ENCODE measurements around the gene MPV17.
"Not testable (repeated sequence)": the region's sequence is repeated elsewhere in the genome, so short reads cannot be mapped to it uniquely, and the experiment has no call there.

Gene MPV17

GRCh38 chr2:27323596-27324285 lies 844 bp upstream of the MPV17 start:
- no peak for DNase-seq (ENCODE audit: low read depth)

GRCh38 chr2:27322301-27322765 lies 564 bp downstream of the MPV17 start:
- DNase-seq (ENCODE audit: low read depth), result no peak

DNA sequence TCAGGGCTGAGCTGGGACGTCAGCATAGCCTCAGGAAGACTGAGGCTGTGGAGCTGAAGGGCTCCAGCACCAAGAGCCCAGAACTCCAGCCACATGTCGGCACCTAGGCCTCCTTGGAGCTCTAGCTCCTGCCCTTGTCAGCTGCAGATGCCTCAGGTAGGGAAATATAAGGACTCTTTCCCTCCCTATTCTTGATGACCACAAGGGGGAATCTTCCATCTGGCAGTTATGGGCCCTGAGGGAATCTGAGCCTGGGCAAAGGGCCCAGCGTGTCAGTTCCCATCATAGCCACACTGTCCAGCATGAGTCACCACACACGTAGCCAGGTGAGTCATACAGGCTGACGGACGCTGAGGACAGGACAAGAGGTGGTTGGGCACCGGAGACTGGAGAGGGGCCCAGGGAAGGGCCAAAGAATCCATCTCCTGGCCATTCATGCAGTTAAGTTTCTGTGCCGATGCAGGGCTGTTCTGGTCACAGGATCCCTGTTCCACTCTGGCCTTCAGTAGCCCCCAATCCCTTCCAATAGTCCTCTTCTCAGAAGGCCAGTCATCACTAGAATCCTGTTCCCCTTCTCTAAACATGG lies 1.8 kb downstream of the MPV17 start:
- no peak for DNase-seq (ENCODE audit: low read depth)

- not testable (repeated sequence) for DNase-seq (ENCODE audit: low read depth)
Observed at GRCh38 chr2:27319839-27320238, 3.1 kb downstream of the MPV17 start.

DNA sequence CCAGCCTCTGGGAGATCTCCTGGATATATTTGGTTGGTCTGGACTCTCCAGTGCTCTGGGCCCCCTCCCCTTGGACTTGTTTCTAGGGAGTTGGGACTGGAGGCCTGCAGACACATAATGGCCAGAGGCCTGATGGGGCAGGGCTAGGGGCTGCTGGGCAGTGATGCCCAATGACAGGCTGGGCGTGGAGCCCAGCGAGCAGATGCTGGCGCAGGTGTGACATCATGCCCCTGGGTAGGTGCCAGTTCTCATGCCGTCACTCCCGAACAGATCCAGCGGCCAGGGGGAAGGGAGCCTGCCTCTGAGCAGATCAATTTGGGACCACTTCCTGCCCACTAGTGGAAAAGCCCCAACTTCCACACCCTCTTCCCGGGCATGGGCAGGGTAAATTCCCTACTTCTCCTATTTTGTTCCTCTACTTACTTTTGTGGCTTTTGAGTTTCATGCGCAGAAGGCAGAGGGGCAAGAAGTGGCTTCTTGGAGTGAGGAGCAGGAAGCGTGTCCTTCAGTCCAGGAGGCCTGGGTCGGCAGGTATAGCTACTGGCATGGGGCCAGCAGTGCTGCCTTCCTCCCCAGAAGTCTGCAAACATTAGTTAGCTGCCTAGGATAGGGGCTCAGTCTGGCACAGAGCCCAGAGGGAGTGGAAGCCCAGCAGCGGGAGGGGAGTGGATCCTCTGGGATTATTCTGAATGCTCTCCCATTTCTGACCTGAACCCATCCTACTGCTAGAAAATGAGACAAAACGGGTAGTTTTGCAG lies 6.1 kb downstream of the MPV17 start:
- DNase-seq (ENCODE audit: low read depth), result no peak

- DNase-seq (ENCODE audit: low read depth), result no peak
Observed at GRCh38 chr2:27315122-27315521, 7.8 kb downstream of the MPV17 start.

- DNase-seq (ENCODE audit: low read depth), result no peak
Observed at GRCh38 chr2:27314709-27315108, 8.2 kb downstream of the MPV17 start.

GRCh38 chr2:27313882-27314645 lies 8.8 kb downstream of the MPV17 start:
- no peak for DNase-seq (ENCODE audit: low read depth)

DNA sequence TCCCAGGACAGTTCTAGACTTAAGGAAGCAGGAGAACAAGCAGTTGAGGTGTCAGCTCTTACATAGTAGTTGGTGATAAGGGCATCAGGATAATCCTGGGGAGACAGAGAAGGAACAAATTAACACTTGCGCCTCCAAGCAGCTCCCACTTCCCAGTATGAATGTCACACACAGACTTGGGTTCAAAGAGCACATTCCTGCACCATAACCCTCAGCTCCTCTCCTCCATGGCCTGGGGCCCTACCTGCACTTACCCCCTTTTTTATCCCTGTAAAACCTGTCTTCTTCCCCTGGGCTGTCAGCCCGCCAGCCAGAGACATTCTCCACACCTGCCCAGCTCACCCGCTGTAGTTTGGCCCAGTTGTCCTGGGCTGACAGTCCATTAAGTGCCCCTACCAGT lies 10.7 kb downstream of the MPV17 start:
- no peak for DNase-seq (ENCODE audit: low read depth)

- DNase-seq (ENCODE audit: low read depth), result no peak
Observed at GRCh38 chr2:27309651-27310050, 13.2 kb downstream of the MPV17 start.

GRCh38 chr2:27308359-27308881 lies 14.5 kb downstream of the MPV17 start, which contains the start of gene UCN:
Gene UCN (minus strand): TSS chr2:27308445. CDS start chr2:27307895, 550 bp downstream.
- no peak for DNase-seq (ENCODE audit: low read depth)

GRCh38 chr2:27307545-27308358 lies 15.1 kb downstream of the MPV17 start:
- DNase-seq (ENCODE audit: low read depth), result no peak

GRCh38 chr2:27307287-27307544 lies 15.7 kb downstream of the MPV17 start:
- DNase-seq (ENCODE audit: low read depth), result no peak

- no peak for DNase-seq (ENCODE audit: low read depth)
Observed at GRCh38 chr2:27306573-27307286, 16.2 kb downstream of the MPV17 start.

DNA sequence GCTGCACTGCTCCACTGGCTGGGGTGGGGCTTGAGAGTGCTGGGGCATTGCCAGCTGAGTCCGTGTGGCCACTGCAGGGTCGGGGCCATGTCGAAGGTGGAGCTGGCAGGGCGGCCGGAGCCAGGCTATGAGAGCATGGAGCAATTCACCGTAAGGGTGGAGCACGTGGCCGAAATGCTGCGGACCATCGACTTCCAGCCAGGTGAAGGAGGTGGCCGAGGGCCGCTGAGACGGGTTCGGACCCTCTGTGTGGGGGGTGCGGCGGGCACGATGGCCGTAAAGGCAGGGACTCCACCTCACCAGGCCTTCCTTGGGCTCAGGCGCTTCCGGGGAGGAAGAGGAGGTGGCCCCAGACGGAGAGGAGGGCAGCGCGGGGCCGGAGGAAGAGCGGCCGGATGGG lies 16.8 kb downstream of the MPV17 start:
- no peak for DNase-seq (ENCODE audit: low read depth)

DNA sequence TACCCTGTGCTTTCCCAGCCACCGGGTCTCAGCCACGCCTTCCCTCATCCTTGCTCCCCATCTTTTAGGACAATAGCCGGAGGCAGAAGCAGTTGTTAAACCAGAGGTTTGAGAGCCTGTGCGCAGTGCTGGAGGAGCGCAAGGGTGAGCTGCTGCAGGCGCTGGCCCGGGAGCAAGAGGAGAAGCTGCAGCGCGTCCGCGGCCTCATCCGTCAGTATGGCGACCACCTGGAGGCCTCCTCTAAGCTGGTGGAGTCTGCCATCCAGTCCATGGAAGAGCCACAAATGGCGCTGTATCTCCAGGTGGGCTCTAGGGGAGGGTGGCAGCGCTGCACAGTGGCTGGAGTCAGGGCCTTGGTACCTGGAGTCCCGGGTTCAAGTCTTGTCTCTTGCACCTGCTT lies 17.4 kb downstream of the MPV17 start:
- no peak for DNase-seq (ENCODE audit: low read depth)

GRCh38 chr2:27304488-27305240 lies 18.2 kb downstream of the MPV17 start:
- no peak for DNase-seq (ENCODE audit: low read depth)

DNA sequence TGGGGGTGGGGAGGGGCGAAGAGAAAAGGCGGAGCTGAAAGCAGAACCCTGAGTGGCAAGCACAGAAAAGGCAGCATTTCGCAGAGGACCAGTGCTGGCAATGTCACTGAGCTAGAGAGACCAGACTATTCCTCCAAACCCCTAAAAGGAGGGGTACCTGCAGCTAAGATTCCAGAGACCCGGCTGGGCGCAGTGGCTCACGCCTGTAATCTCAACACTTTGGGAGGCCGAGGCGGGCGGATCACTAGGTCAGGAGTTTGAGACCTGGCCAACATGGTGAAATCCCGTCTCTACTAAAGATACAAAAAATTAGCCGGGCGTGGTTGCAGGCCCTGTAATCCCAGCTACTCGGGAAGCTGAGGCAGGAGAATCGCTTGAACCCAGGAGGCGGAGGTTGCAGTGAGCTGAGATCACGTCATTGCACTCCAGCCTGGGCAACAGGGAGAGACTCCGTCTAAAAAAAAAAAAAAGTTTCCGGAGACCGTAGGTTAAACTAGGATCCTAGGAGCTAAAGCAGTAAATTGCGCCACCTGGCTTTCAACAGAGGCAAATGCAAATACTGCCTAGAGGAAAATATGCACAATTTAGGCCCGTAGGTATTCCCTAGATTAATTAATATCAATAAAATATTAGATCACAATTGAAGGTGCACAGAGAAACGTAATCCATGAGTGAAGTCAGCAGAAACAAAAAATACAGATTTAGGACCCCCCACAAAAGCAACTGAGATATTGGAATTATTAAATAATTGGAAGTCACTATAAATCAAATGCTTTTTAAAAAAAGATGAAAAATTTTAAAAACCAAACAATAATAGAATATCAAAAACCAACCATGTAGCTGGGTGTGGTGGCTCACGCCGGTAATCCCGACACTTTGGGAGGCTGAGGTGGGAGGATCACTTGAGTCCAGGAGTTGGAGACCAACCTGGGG lies 19.5 kb downstream of the MPV17 start:
- no peak for DNase-seq (ENCODE audit: low read depth)

DNA sequence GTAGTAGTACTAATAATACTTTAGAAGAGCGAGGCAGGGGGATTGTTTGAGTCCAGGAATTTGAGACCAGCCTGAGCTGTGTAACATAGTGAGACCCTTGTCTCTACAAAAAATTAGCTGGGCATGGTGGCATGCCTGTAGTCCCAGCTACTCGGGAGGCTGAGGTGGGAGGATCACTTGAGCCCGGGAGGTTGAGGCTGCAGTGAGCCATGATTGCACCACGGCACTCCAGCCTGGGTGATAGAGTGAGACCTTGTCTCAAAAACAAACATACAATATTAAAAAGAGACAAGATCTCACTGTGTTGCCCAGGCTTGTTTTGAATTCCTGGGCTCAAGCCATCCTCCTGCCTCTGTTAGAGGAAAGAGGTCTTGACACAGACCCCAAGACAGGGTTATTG lies 22.3 kb downstream of the MPV17 start:
- DNase-seq (ENCODE audit: low read depth), result not testable (repeated sequence)

All from stimulated activated CD8-positive, alpha-beta memory T cell treated with anti-CD3 and anti-CD28 coated beads, Interleukin-7, amount 100 ng/mL, for 24 hours (primary cell).